Adrenal gland (tissue), 5 donors: ENCODE measurements around the gene NFIB.

Experiments
- POLR2A ChIP-seq, 2 donors: fragments of 450-650 bp; IDR thresholded peaks; one replicate each; pipeline ENCODE4 v1.6.1; 2017; ENCODE audit warnings: antibody characterized with exemption in 2 of 2, mild to moderate bottlenecking in 2 of 2, moderate library complexity in 1 of 2
- TF ChIP-seq, protein P1 (sequence below), 6 experiments: fragments of 450-650 bp in 4 of 6; fragments of 200-600 bp in 2 of 6; sonication (generic) in 1 of 6; IDR thresholded peaks; 1 replicate in 5 of 6; 2 replicates in 1 of 6; pipeline versions ENCODE4 v1.5.1 to v1.8.0; 2016 to 2021; ENCODE audit warnings: antibody characterized with exemption in 6 of 6, mild to moderate bottlenecking in 2 of 6, moderate library complexity in 1 of 6
- donor health status: DM: no; HTN: no; CAD: no.

DNA sequence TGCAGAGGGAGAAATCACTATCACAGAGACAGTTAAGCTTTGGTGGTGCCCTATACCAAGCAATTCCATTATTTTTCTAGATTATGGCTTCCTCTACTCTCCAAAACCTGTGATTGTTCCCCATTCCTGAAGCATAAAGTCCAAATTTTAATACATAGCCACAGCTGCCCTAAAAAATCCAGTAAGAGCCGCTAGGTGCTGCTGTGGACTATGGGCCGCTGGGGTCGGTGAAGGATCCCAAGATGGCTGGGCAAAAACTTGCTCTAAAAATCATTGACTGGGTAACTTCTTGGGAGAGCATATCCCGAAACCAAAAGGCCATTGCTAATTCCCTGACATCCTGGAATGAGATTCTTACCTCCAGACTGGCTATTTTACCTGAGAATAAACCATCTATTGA is 245.3 kb downstream of the NFIB start:
- TF ChIP-seq, protein P1, sequence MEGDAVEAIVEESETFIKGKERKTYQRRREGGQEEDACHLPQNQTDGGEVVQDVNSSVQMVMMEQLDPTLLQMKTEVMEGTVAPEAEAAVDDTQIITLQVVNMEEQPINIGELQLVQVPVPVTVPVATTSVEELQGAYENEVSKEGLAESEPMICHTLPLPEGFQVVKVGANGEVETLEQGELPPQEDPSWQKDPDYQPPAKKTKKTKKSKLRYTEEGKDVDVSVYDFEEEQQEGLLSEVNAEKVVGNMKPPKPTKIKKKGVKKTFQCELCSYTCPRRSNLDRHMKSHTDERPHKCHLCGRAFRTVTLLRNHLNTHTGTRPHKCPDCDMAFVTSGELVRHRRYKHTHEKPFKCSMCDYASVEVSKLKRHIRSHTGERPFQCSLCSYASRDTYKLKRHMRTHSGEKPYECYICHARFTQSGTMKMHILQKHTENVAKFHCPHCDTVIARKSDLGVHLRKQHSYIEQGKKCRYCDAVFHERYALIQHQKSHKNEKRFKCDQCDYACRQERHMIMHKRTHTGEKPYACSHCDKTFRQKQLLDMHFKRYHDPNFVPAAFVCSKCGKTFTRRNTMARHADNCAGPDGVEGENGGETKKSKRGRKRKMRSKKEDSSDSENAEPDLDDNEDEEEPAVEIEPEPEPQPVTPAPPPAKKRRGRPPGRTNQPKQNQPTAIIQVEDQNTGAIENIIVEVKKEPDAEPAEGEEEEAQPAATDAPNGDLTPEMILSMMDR (IDR thresholded peaks at IDR 0.05) = no peak
- TF ChIP-seq POLR2A (IDR thresholded peaks at IDR 0.05) = no peak
